ENCODE measurements around the gene SLC5A2.

The SLC5A2 gene

DNA sequence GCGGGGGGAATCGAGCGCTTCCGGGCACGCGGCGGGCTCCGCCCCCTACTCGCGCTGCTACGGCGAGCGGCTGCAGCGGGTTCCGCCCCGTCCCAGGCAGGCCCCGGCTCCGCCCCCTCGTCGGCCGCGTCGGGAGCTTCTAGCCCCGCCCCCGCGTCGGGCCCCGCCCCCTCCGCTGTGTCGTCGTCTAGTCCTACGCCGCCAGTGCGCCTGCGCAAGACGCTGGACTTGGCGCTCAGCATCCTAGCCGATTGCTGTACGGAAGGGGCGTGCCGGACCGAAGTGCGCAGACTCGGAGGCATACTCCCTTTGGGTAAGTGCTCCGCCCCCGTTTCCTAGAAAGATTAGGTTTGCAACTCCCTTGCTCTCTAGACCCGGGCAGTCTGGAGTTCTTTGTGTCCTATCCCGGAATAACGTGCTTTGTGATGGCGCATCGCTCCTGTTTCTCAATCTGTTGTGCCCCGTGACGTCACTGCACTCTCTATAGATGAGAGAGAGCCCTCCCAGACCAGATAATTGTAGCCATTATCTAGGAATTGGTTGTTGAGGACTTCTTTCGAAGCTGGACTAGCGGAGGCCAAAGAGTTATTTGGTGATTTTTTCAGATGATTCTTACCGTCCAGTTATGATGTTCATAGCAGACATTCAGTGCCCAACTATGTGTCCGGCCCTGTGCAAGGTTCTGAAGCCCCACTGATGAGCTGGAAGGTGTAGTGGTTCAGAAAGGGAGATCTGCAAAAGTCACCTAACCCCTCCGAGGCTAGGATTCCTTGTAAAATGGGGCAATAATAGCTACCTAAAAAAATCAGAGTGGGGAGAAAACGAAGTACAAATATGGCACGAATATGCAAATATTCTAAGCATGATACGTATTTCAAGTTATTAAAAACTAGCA lies 23.0 kb upstream of the SLC5A2 start:
- FAIRE-seq = peak; percentile 95
- peak; percentile 80 for DNase-seq (ENCODE audit: insufficient read length, low spot score)

DNA sequence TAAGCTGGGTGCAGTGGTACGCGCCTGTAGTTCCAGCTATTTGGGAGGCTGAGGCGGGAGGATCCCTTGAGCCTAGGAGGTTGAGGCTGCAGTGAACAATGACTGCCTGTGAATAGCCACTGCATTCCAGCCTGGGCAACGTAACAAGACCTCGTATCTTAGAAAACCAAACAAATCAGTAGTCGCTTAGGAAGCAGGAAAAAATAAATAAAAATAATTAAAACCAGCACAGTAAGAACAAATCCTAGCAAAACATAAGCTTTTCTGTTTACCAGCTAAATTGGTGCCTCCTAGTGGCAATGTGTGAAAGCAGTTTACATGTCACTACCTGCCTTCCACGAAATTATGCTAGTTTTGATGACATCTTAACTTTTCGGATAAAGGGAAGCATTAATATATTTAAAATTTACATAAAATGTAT lies 22.3 kb upstream of the SLC5A2 start:
- DNase-seq (ENCODE audit: insufficient read length, low spot score) = no peak

GRCh38 chr16:31461201-31461920 lies 21.6 kb upstream of the SLC5A2 start:
- DNase-seq (ENCODE audit: insufficient read length, low spot score) (no peak), FAIRE-seq (no peak)

More for the DNA sequence above, 22.3 kb upstream of the SLC5A2 start:
- no peak for FAIRE-seq

DNA sequence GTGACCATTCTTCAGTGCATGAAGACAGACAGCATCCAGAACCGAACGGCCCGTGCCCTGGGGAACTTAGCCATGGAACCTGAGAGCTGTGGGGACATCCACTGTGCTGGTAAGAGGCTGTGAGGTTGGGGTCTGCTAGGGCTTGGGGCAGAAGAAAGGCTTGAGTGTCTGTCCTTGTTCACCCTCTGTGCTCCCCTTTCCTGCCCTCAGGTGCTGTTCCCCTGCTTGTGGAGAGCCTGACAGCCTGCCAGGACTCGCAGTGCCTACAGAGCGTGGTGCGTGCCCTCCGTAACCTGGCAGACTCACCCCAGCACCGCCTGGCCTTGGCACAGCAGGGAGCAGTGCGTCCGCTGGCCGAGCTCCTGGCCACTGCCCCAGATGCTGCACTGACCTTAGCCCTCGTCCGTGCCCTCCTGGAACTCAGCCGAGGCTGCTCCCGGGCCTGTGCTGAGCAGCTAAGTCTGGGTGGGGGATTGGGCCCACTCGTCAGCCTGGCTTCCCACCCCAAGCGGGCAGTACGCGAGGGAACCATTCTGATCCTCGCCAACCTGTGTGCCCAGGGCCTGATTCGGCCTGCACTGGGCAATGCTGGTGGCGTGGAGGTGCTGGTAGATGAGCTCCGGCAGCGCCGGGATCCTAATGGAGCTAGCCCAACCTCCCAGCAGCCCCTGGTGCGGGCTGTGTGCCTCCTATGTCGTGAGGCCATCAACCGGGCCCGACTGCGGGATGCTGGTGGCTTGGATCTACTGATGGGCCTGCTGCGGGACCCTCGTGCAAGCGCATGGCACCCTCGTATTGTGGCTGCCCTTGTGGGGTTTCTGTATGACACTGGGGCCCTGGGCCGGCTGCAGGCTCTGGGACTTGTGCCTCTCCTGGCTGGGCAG lies 20.8 kb upstream of the SLC5A2 start:
- DNase-seq (ENCODE audit: insufficient read length, low spot score) = no peak
- no peak for FAIRE-seq

DNA sequence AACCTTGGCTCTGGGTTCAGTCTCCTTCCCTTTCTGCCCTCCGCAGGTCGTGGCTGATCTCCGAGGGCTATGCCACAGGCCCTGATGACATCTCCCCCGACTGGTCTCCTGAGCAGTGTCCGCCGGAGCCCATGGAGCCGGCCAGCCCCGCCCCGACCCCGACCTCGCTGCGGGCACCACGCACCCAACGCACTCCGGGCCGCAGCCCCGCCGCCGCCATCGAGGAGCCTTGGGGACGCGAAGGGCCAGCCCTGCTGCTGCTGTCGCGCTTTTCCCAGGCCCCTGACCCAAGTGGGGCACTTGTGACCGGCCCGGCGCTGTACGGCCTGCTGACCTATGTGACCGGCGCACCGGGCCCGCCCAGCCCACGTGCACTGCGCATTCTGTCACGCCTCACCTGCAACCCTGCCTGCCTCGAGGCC lies 18.6 kb upstream of the SLC5A2 start:
- DNase-seq (ENCODE audit: insufficient read length, low spot score) (no peak), FAIRE-seq (no peak)

- FAIRE-seq = no peak
- no peak for DNase-seq (ENCODE audit: insufficient read length, low spot score)
These were observed 18.1 kb upstream of the SLC5A2 start for GRCh38 chr16:31464781-31465260.

DNA sequence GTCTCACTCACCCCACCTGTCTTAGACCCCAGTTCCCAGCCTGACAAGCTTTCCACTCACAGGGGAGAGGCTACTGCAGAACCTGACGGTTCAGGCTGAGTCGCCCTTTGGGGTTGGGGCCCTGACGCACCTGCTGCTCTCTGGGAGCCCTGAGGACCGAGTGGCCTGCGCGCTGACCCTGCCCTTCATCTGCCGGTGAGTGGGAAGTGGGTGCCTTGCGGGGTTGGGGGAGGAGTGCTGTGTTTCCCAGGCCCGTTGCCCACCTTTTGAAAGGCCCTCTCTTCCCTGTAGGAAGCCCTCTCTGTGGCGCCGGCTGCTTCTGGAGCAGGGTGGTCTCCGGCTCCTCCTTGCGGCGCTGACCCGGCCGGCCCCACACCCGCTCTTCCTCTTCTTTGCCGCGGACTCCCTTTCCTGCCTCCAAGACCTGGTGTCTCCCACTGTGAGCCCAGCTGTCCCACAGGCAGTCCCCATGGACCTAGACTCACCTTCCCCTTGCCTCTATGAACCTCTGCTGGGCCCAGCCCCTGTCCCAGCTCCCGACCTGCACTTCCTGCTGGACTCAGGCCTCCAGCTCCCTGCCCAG lies 17.0 kb upstream of the SLC5A2 start:
- DNase-seq (ENCODE audit: insufficient read length, low spot score) = peak; percentile 1
- no peak for FAIRE-seq

- FAIRE-seq (no peak), DNase-seq (ENCODE audit: insufficient read length, low spot score) (no peak)
These were observed 16.5 kb upstream of the SLC5A2 start for GRCh38 chr16:31466381-31466841.

DNA sequence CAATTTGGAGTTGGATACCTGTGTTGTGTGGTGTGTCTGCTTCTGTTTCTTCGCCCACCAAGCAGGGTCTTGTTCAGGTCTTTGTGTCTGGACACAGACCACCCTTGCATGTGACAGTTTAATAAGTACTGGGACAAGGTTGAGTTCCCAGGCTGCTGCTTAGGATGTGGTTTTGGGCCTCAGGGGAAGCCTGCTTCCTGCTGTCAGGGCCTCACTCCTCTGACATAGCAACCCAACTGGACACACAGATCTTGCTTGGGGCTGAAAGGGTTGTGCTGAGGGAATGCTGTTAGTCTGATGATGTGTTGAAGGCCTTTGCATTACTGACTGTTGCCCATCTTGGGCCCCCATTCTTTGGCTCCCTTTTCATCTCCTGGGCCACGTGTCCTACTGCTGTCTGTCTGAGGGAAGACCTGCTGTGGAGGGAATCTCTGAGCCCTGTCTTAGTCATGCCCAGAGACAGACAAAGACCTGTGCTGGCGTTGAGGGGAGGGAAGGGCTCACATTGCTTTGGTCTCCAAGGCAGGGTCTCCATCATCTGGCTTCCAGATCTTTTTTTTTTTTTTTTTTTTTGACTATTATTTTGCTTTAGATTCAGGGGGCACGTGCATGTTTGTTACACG lies 15.7 kb upstream of the SLC5A2 start:
- FAIRE-seq = no peak

GRCh38 chr16:31467858-31468257 lies 15.1 kb upstream of the SLC5A2 start:
- DNase-seq (ENCODE audit: insufficient read length, low spot score) (no peak), FAIRE-seq (no peak)

More for the DNA sequence above, 15.7 kb upstream of the SLC5A2 start:
- DNase-seq (ENCODE audit: insufficient read length, low spot score) = no peak

DNA sequence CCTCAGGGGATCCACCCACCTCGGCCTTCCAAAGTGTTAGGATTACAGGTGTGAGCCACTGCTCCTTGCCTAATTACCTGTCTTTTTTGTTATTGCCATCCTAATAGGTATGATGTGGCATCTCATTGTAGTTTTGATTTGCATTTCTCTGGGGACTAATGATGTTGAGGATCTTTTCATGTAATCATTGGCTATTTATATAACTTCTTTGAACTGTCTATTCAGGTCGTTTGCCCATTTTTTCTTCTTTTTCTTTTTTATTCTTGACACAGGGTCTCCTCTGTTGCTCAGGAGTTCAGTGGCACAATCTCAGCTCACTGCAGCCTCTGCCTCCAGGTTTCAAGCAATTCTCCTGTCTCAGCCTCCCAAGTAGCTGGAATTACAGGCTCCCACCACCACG lies 12.3 kb upstream of the SLC5A2 start:
- DNase-seq (ENCODE audit: insufficient read length, low spot score) = no peak
- FAIRE-seq = no peak

DNA sequence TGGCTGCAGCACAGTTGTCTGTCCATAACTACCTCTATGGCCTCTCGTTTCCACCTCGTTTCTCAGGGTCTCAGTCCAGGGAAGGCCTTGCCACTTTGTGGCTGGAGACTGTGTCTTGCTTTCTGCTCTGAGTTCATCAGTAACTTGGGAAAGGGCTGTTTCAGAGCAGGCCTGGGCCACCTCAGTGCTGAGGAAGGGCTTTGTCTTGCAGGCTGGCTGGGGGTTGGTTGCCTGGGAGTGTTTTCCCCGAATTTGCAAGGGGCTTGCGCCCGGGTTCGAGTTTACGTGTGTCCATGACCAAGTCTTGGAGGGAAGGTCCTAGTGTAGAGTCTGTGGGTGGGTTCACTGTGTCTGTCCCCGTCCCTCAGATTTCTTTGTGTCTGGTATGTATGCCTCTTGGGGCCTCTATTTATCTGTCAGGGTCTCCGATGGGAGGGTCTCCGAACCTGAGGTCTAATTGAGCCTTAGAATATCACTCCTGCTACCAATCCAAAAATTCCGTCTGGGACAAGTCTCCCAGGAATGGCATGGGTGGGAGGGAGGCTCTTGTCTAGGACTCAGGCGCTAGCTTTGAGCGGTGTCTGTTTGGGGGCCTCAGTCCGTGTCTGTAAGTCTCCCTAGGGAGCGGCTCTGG lies 11.6 kb upstream of the SLC5A2 start:
- FAIRE-seq (no peak), DNase-seq (ENCODE audit: insufficient read length, low spot score) (no peak)

- DNase-seq (ENCODE audit: insufficient read length, low spot score) (no peak), FAIRE-seq (no peak)
These were observed 10.8 kb upstream of the SLC5A2 start, which contains the start of gene TGFB1I1 for GRCh38 chr16:31471875-31472708. Gene TGFB1I1 (plus strand): TSS chr16:31472152. CDS start chr16:31472189, 37 bp downstream.

DNA sequence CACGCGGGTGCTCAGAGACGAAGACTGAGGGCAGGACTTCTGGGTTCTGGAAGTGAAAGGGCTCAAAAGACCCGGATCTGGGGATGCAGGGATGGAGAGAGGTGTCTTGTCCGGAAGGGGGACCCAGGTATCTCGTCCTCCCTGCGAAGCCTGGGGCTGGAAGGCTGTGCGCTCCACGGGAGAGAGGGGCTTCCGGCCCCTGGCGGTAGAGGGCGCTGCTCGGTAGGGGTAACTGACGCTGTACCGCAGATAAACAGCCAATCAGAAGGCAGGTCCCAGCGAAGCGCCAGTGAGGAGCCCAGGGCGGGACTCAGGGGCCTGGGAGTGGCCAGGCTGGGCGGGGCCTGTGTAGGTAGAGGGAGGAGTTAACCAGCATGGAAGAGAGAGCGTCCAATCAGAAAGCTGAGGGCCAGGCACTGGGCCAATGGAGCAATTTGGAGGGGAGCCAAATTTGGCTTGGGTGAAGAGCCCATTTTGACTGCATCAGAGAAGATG lies 10.2 kb upstream of the SLC5A2 start:
- DNase-seq (ENCODE audit: insufficient read length, low spot score) (no peak), FAIRE-seq (no peak)

GRCh38 chr16:31473264-31473984 lies 9.5 kb upstream of the SLC5A2 start:
- FAIRE-seq = no peak
- DNase-seq (ENCODE audit: insufficient read length, low spot score) = no peak

DNA sequence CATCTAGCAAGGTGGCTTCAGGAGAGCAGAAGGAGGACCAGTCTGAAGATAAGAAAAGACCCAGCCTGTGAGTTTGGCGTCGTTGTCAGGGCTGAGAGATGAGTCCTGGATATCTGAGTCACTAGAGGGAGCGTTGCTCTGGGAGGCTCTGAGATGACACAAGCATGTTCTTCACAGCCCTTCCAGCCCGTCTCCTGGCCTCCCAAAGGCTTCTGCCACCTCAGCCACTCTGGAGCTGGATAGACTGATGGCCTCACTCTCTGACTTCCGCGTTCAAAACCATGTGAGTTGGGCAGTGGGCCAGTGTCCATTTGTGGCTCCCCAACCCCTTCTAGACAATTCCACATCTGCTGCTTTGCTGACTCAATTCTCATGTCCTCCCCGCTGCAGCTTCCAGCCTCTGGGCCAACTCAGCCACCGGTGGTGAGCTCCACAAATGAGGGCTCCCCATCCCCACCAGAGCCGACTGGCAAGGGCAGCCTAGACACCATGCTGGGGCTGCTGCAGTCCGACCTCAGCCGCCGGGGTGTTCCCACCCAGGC lies 8.7 kb upstream of the SLC5A2 start:
- no peak for DNase-seq (ENCODE audit: insufficient read length, low spot score)
- no peak for FAIRE-seq
